HUES64 (cell line): Measurements from ENCODE around the gene MATCAP1.

Source experiments
- H3K27ac ChIP-seq: 2 replicates; pipeline ENCODE4 v1.7.0; 2013; ENCODE audit warnings: low read depth, low read length, inconsistent platforms
- H3K27me3 ChIP-seq: 2 replicates; pipeline ENCODE4 v1.6.1; 2013; ENCODE audit warnings: mild to moderate bottlenecking, low read length; ENCODE audit not compliant: insufficient read depth
- H3K36me3 ChIP-seq: 2 replicates; pipeline ENCODE4 v1.6.1; 2013; ENCODE audit warnings: mild to moderate bottlenecking, low read length; ENCODE audit not compliant: insufficient read depth
- H3K4me1 ChIP-seq: 2 replicates; pipeline ENCODE4 v1.6.1; 2013; ENCODE audit warnings: mild to moderate bottlenecking, low read length, moderate library complexity; ENCODE audit not compliant: insufficient read depth
- H3K4me3 ChIP-seq: 2 replicates; pipeline ENCODE4 v1.5.1; 2013; ENCODE audit warnings: mild to moderate bottlenecking, low read length, moderate library complexity
- H3K9ac ChIP-seq: 2 replicates; pipeline ENCODE4 v1.6.1; 2013; ENCODE audit warnings: mild to moderate bottlenecking, low read depth, low read length
- H3K9me3 ChIP-seq: 2 replicates; pipeline ENCODE4 v1.6.1; 2013; ENCODE audit warnings: low read depth, low read length; ENCODE audit not compliant: insufficient read depth
- WGBS: fragments of 150-250, 120-280 bp; methylation state at CpG from one replicate; pipeline ENCODE4 v1.1.7; 2013; ENCODE audit warnings: missing lambda C conversion rate; 5-methylcytosine and 5-hydroxymethylcytosine counted together

MATCAP1 gene

GRCh38 chr16:67188798-67189197 is 5.0 kb upstream of the MATCAP1 start:
- Histone ChIP-seq H3K27me3 (peaks cover 29% of the 10 kb centered on the region), H3K36me3 (peaks cover 7% of the 10 kb centered on the region), H3K4me1 (peaks cover 11% of the 10 kb centered on the region; the same call in 1 of the 2 replicates), H3K9ac (no peak overlapping the region), H3K4me3 (no peak overlapping the region), H3K9me3 (no peaks in the 10 kb centered on the region), H3K27ac (no peak overlapping the region)
- 91% methylated on average over 15 of the region's 15 CpGs for WGBS

- H3K27ac ChIP-seq = no peak overlapping the region
- peaks cover 9% of the 10 kb centered on the region; the same call in 1 of the 2 replicates for H3K4me1 ChIP-seq
- H3K36me3 ChIP-seq = peaks cover 3% of the 10 kb centered on the region; the same call in 1 of the 2 replicates
- 91% methylated on average over 4 of the region's 4 CpGs for WGBS
- peaks cover 29% of the 10 kb centered on the region for H3K27me3 ChIP-seq
- H3K9ac ChIP-seq = no peak overlapping the region
- no peak overlapping the region for H3K4me3 ChIP-seq
- H3K9me3 ChIP-seq = no peaks in the 10 kb centered on the region
These were observed 4.6 kb upstream of the MATCAP1 start for GRCh38 chr16:67188323-67188722.

- WGBS = 93% methylated on average over 26 of the region's 26 CpGs
- Histone ChIP-seq H3K36me3 (no peaks in the 10 kb centered on the region), H3K9me3 (no peaks in the 10 kb centered on the region), H3K27ac (no peak overlapping the region), H3K27me3 (peaks cover 29% of the 10 kb centered on the region), H3K9ac (no peak overlapping the region), H3K4me1 (peaks cover 4% of the 10 kb centered on the region; the same call in 1 of the 2 replicates), H3K4me3 (no peak overlapping the region)
These were observed 3.6 kb upstream of the MATCAP1 start for GRCh38 chr16:67187175-67187890.

- 60% methylated on average over 5 of the region's 5 CpGs for WGBS
- Histone ChIP-seq H3K9ac (no peak overlapping the region), H3K4me3 (no peak overlapping the region), H3K9me3 (no peaks in the 10 kb centered on the region), H3K27ac (no peak overlapping the region), H3K4me1 (peaks cover 4% of the 10 kb centered on the region; the same call in 1 of the 2 replicates), H3K27me3 (peaks cover 29% of the 10 kb centered on the region), H3K36me3 (no peaks in the 10 kb centered on the region)
These were observed 2.8 kb upstream of the MATCAP1 start for GRCh38 chr16:67186550-67186950.

- Histone ChIP-seq H3K27me3 (peaks cover 29% of the 10 kb centered on the region), H3K36me3 (no peaks in the 10 kb centered on the region), H3K4me3 (no peak overlapping the region), H3K4me1 (peaks cover 4% of the 10 kb centered on the region; the same call in 1 of the 2 replicates), H3K9me3 (no peaks in the 10 kb centered on the region), H3K27ac (no peak overlapping the region), H3K9ac (no peak overlapping the region)
- 14% methylated on average over 11 of the region's 12 CpGs for WGBS
These were observed 1.9 kb upstream of the MATCAP1 start for GRCh38 chr16:67185651-67186134.

GRCh38 chr16:67184995-67185650 is 1.4 kb upstream of the MATCAP1 start:
- no peak overlapping the region for H3K9ac ChIP-seq
- H3K27me3 ChIP-seq = peaks cover 29% of the 10 kb centered on the region
- 18% methylated on average over 43 of the region's 43 CpGs for WGBS
- H3K4me1 ChIP-seq = peaks cover 4% of the 10 kb centered on the region; the same call in 1 of the 2 replicates
- no peaks in the 10 kb centered on the region for H3K9me3 ChIP-seq
- H3K4me3 ChIP-seq = peak overlapping the region; percentile 91; the same call in 1 of the 2 replicates
- no peak overlapping the region for H3K27ac ChIP-seq
- H3K36me3 ChIP-seq = no peaks in the 10 kb centered on the region

- Histone ChIP-seq H3K36me3 (no peaks in the 10 kb centered on the region), H3K4me3 (peak overlapping the region; percentile 91), H3K9ac (no peak overlapping the region), H3K9me3 (no peaks in the 10 kb centered on the region), H3K27me3 (peaks cover 29% of the 10 kb centered on the region), H3K4me1 (peaks cover 4% of the 10 kb centered on the region; the same call in 1 of the 2 replicates), H3K27ac (no peak overlapping the region)
- WGBS = 10% methylated on average over 59 of the region's 59 CpGs
These were observed 761 bp upstream of the MATCAP1 start for GRCh38 chr16:67184453-67184994.

GRCh38 chr16:67183284-67183626 is 508 bp downstream of the MATCAP1 start:
- H3K27ac ChIP-seq = no peak overlapping the region
- H3K36me3 ChIP-seq = no peaks in the 10 kb centered on the region
- no peaks in the 10 kb centered on the region for H3K9me3 ChIP-seq
- H3K9ac ChIP-seq = no peak overlapping the region
- H3K4me3 ChIP-seq = peak overlapping the region; percentile 91
- H3K4me1 ChIP-seq = peaks cover 4% of the 10 kb centered on the region; the same call in 1 of the 2 replicates
- H3K27me3 ChIP-seq = peaks cover 36% of the 10 kb centered on the region
- WGBS = 8% methylated on average over 11 of the region's 11 CpGs

- H3K9ac ChIP-seq = no peak overlapping the region
- no peak overlapping the region for H3K27ac ChIP-seq
- H3K4me1 ChIP-seq = peaks cover 4% of the 10 kb centered on the region; the same call in 1 of the 2 replicates
- H3K27me3 ChIP-seq = peaks cover 44% of the 10 kb centered on the region
- 89% methylated on average over 2 of the region's 2 CpGs for WGBS
- H3K4me3 ChIP-seq = no peak overlapping the region
- no peaks in the 10 kb centered on the region for H3K36me3 ChIP-seq
- H3K9me3 ChIP-seq = no peaks in the 10 kb centered on the region
These were observed 1.5 kb downstream of the MATCAP1 start for GRCh38 chr16:67182288-67182687.

- H3K9me3 ChIP-seq = no peaks in the 10 kb centered on the region
- H3K27ac ChIP-seq = no peak overlapping the region
- H3K4me3 ChIP-seq = no peak overlapping the region
- 94% methylated on average over 2 of the region's 2 CpGs for WGBS
- H3K9ac ChIP-seq = no peak overlapping the region
- H3K36me3 ChIP-seq = no peaks in the 10 kb centered on the region
- peaks cover 48% of the 10 kb centered on the region for H3K27me3 ChIP-seq
- H3K4me1 ChIP-seq = no peaks in the 10 kb centered on the region
These were observed 2.4 kb downstream of the MATCAP1 start for GRCh38 chr16:67181346-67181745.

- peaks cover 48% of the 10 kb centered on the region for H3K27me3 ChIP-seq
- H3K4me1 ChIP-seq = no peaks in the 10 kb centered on the region
- no peaks in the 10 kb centered on the region for H3K36me3 ChIP-seq
- H3K9ac ChIP-seq = no peak overlapping the region
- WGBS = 92% methylated on average over 16 of the region's 16 CpGs
- H3K4me3 ChIP-seq = no peak overlapping the region
- H3K9me3 ChIP-seq = no peaks in the 10 kb centered on the region
- H3K27ac ChIP-seq = no peak overlapping the region
These were observed 3.6 kb downstream of the MATCAP1 start for GRCh38 chr16:67180166-67180565.
